OCI-LY3 (cell line): Measurements from ENCODE around the gene ZC3H18.

ENCODE experiments used
- H2AFZ ChIP-seq: fragments of 200-600, 300-600 bp; shearing (Covaris generic); 2 replicates; pipeline ENCODE4 v1.6.0; 2014; ENCODE audit warnings: antibody characterized with exemption, low read depth, low read length
- H3K27ac ChIP-seq: fragments of 200-600, 300-600 bp; sonication (generic); 2 replicates; pipeline ENCODE4 v1.5.1; 2014; ENCODE audit warnings: mild to moderate bottlenecking, low read length, moderate library complexity, mixed read lengths
- H3K27me3 ChIP-seq: fragments of 200-600, 300-600 bp; sonication (generic); 2 replicates; pipeline ENCODE4 v1.6.1; 2014; ENCODE audit warnings: low read depth, low read length, mixed read lengths
- H3K36me3 ChIP-seq: fragments of 200-600, 300-600 bp; sonication (generic); replicated peaks from 2 replicates; pipeline ENCODE3; 2014; ENCODE audit warnings: low read depth, low read length, mixed read lengths
- H3K4me1 ChIP-seq: fragments of 300-600, 200-600 bp; sonication (generic); 2 replicates; pipeline ENCODE4 v1.6.1; 2014; ENCODE audit warnings: low read length, mixed read lengths
- H3K4me2 ChIP-seq: fragments of 200-600, 300-600 bp; sonication (generic); 2 replicates; pipeline ENCODE4 v1.6.1; 2014; ENCODE audit warnings: low read length, mixed read lengths
- H3K4me3 ChIP-seq: fragments of 300-600, 200-600 bp; sonication (generic); 2 replicates; pipeline ENCODE4 v1.5.1; 2014; ENCODE audit warnings: antibody characterized with exemption, mild to moderate bottlenecking, low read length, moderate library complexity
- H3K79me2 ChIP-seq: fragments of 300-600, 200-600 bp; shearing (Covaris generic); 2 replicates; pipeline ENCODE4 v1.6.1; 2014; ENCODE audit warnings: mild to moderate bottlenecking, low read length, mixed read lengths
- H3K9ac ChIP-seq: fragments of 300-600, 200-600 bp; shearing (Covaris generic); 2 replicates; pipeline ENCODE4 v1.6.0; 2014; ENCODE audit warnings: mild to moderate bottlenecking, low read length, moderate library complexity
- H3K9me3 ChIP-seq: fragments of 200-600, 300-600 bp; shearing (Covaris generic); 2 replicates; pipeline ENCODE4 v1.6.1; 2014; ENCODE audit warnings: low read length, mixed read lengths; ENCODE audit not compliant: insufficient read depth
- H4K20me1 ChIP-seq: fragments of 200-600, 300-600 bp; sonication (generic); 2 replicates; pipeline ENCODE4 v1.6.1; 2016; ENCODE audit warnings: low read length, mixed read lengths; ENCODE audit not compliant: insufficient read depth
- CTCF ChIP-seq: fragments of 200-600, 300-600 bp; sonication (generic); IDR thresholded peaks from 2 replicates; pipeline ENCODE4 v1.5.1; 2014; ENCODE audit warnings: antibody characterized with exemption, low read length, low read depth
- EZH2phosphoT487 ChIP-seq: fragments of 200-600 bp; shearing (Covaris generic); IDR thresholded peaks from 2 replicates; pipeline ENCODE4 v1.6.1; 2018; ENCODE audit warnings: antibody characterized with exemption, mixed run types, low read depth

The ZC3H18 gene

DNA sequence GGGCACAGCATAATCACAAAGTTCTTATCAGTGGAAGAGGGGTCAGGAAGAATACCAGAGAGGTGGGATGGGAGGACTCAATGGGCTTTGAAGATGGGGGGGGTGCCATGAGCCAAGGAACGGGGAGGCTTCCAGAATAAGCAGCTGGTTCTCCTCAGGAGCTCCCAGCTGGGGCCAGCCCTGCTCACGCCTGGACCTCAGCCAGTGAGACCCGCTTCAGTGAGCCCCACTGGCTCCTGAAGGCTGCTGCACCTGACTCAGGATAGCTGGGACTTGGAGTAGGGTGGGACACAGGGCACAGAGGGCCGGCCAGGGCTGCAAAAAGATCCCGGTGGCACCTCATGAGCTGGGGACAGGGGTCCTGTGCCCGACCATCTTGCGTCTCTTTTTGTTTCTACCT, 24.4 kb upstream of the ZC3H18 start:
- Histone ChIP-seq H4K20me1 (no peaks in the 10 kb centered on the region), H3K9ac (no peak overlapping the region), H3K79me2 (no peaks in the 10 kb centered on the region), H3K4me1 (no peaks in the 10 kb centered on the region), H3K27me3 (no peaks in the 10 kb centered on the region), H3K27ac (no peak overlapping the region), H3K4me2 (no peak overlapping the region), H3K9me3 (peaks cover 12% of the 10 kb centered on the region; the same call in 1 of the 2 replicates), H3K4me3 (no peak overlapping the region), H3K36me3 (no peaks in the 10 kb centered on the region), H2AFZ (no peak overlapping the region)
- TF ChIP-seq EZH2phosphoT487 (no peak), CTCF (no peak)

DNA sequence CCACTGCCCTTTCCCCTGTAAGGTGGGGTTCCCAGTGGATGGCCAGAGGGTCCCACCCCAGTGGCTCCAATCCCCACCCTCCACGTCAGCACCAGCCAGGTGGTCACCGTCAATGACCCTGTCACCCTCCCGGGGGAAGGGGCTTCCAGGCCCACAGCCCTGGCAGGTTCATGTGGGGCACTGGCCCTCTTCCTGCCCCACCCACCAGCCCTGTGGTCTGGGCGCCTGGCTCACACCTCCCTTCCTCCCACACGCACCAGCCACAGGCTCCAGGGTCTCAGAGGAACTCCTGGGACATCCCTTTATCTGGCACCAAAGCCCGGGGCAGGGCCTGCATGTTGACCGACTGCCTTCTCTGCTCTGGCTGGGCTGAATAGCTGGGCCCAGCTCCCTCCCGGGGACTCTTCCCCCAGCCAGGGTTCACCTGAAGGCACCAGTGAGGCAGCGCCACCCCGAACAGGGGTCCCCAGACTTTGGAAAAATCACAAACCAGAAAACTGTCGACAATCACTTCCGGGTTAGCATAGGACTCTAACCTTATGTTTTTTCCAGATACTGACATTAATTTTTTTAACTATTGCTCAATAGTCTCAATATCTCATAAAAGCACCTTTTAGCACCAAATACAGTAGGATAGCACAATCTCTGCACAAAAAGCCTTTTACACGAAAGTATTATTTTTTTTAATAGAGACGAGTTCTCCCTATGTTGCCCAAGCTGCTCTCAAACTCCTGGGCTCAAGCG, 21.9 kb upstream of the ZC3H18 start:
- Histone ChIP-seq H4K20me1 (no peaks in the 10 kb centered on the region), H3K9ac (no peak overlapping the region), H3K4me1 (no peaks in the 10 kb centered on the region), H3K27me3 (no peaks in the 10 kb centered on the region), H2AFZ (no peak overlapping the region), H3K4me2 (no peak overlapping the region), H3K27ac (no peak overlapping the region), H3K36me3 (no peaks in the 10 kb centered on the region), H3K79me2 (no peaks in the 10 kb centered on the region), H3K9me3 (peaks cover 4% of the 10 kb centered on the region; the same call in 1 of the 2 replicates), H3K4me3 (no peak overlapping the region)
- TF ChIP-seq CTCF (no peak), EZH2phosphoT487 (no peak)

DNA sequence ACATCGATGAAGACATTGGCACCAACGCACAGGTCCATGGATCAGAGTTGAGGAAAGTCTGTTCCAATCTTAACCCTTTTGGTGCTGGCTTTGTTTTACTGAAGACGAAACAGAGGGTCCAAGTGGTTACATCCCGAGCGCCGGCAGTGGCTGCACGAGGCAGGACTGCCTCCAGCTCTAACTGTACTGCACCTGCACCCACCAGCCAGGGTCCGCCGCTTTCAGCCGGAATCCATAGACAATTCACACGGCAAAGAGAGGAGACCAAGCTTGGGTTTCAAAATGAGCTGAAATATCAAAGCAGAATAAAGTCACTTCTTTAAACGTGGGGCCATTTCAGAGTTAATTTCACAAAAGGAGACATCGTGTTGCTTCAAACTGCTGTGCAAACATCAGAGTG, 21.2 kb upstream of the ZC3H18 start:
- Histone ChIP-seq H3K9ac (no peak overlapping the region), H3K27me3 (0 out of 2 replicates have a peak, but pooled peaks cover 5% of the 10 kb centered on the region), H3K4me2 (no peak overlapping the region), H2AFZ (no peak overlapping the region), H3K36me3 (no peaks in the 10 kb centered on the region), H3K79me2 (no peaks in the 10 kb centered on the region), H3K27ac (no peak overlapping the region), H3K4me3 (no peak overlapping the region), H4K20me1 (no peaks in the 10 kb centered on the region), H3K9me3 (no peaks in the 10 kb centered on the region), H3K4me1 (no peaks in the 10 kb centered on the region)
- TF ChIP-seq EZH2phosphoT487 (no peak), CTCF (no peak)

- Histone ChIP-seq H3K36me3 (no peaks in the 10 kb centered on the region), H3K4me3 (no peak overlapping the region), H3K4me2 (no peak overlapping the region), H3K79me2 (no peaks in the 10 kb centered on the region), H3K27ac (no peak overlapping the region), H4K20me1 (no peaks in the 10 kb centered on the region), H3K27me3 (0 out of 2 replicates have a peak, but pooled peaks cover 8% of the 10 kb centered on the region), H3K4me1 (no peaks in the 10 kb centered on the region), H2AFZ (no peak overlapping the region), H3K9ac (no peak overlapping the region), H3K9me3 (no peaks in the 10 kb centered on the region)
- TF ChIP-seq EZH2phosphoT487 (no peak), CTCF (no peak)
Measured at GRCh38 chr16:88549671-88550245, 20.4 kb upstream of the ZC3H18 start.
